Endodermal cell (in vitro differentiated cells): ENCODE measurements around the gene TMEM238L. TPM values are rescaled to one million over a fixed set of nuclear protein-coding genes. Genes with fewer than 3 reads are reported as not detected.
A peak's percentile ranks its signal among the peaks of the same experiment; 100 is the strongest.

ENCODE experiments used
- DNase-seq: peaks from one replicate; pipeline ENCODE4 v3.0.0-alpha.2; 2017
- H3K27ac ChIP-seq: 2 replicates; pipeline ENCODE4 v1.5.1; 2013; ENCODE audit warnings: mild to moderate bottlenecking, low read depth, low read length, moderate library complexity
- H3K27me3 ChIP-seq: 2 replicates; pipeline ENCODE4 v1.6.1; 2013; ENCODE audit warnings: mild to moderate bottlenecking, low read length, moderate library complexity; ENCODE audit not compliant: insufficient read depth, control insufficient read depth, poor library complexity, severe bottlenecking
- H3K36me3 ChIP-seq: 2 replicates; pipeline ENCODE4 v1.7.0; 2013; ENCODE audit warnings: mild to moderate bottlenecking, low read length, moderate library complexity; ENCODE audit not compliant: control insufficient read depth, insufficient read depth
- H3K4me1 ChIP-seq: one replicate; pipeline ENCODE4 v1.7.0; 2013; ENCODE audit warnings: low read length; ENCODE audit not compliant: control insufficient read depth, insufficient read depth
- H3K4me3 ChIP-seq: 2 replicates; pipeline ENCODE4 v1.5.1; 2013; ENCODE audit warnings: mild to moderate bottlenecking, low read length, moderate library complexity
- H3K9ac ChIP-seq: 2 replicates; pipeline ENCODE4 v1.6.1; 2013; ENCODE audit warnings: mild to moderate bottlenecking, low read length, moderate library complexity; ENCODE audit not compliant: poor library complexity, severe bottlenecking; ENCODE audit errors: extremely low read depth
- H3K9me3 ChIP-seq: 2 replicates; pipeline ENCODE4 v1.6.1; 2013; ENCODE audit warnings: mild to moderate bottlenecking, low read length, moderate library complexity; ENCODE audit not compliant: control insufficient read depth
- H3K27ac Mint-ChIP-seq: 2 replicates; pipeline ENCODE4 v1.8.0; 2020; ENCODE audit warnings: mixed read lengths
- H3K27me3 Mint-ChIP-seq: 2 replicates; pipeline ENCODE4 v1.8.0; 2021; ENCODE audit warnings: mild to moderate bottlenecking, mixed read lengths; ENCODE audit not compliant: insufficient read depth
- H3K36me3 Mint-ChIP-seq: 2 replicates; pipeline ENCODE4 v1.8.0; 2020; ENCODE audit warnings: low read depth, mixed read lengths
- H3K4me1 Mint-ChIP-seq: 2 replicates; pipeline ENCODE4 v1.8.0; 2020; ENCODE audit warnings: mixed read lengths
- H3K4me3 Mint-ChIP-seq: 2 replicates; pipeline ENCODE4 v1.8.0; 2020; ENCODE audit warnings: mild to moderate bottlenecking, moderate library complexity, mixed read lengths
- H3K9me3 Mint-ChIP-seq: 2 replicates; pipeline ENCODE4 v1.8.0; 2020; ENCODE audit warnings: mild to moderate bottlenecking, mixed read lengths
- CTCF ChIP-seq: fragments of 200-600 bp; sonication (generic); conservative IDR thresholded peaks from 2 replicates; pipeline ENCODE4 v1.5.0; 2021; ENCODE audit warnings: antibody characterized with exemption, mild to moderate bottlenecking
- WGBS, 2 experiments: methylation state at CpG; one replicate each; pipeline versions ENCODE4 v1.1.5 to v1.1.7; 2013; ENCODE audit warnings: missing lambda C conversion rate in 2 of 2, mixed read lengths in 1 of 2; ENCODE audit not compliant: insufficient coverage in 1 of 2, insufficient read length in 1 of 2; 5-methylcytosine and 5-hydroxymethylcytosine counted together
- total RNA-seq, 2 donors: library from RNA; stranded (reverse); fragmentation: NEBNext Ultra II Directional in 1 of 2; extraction: Animal tissue kit (Norgen Biotek cat#: 25700) in 1 of 2; gene quantifications; 2 replicates in 1 of 2; 3 replicates in 1 of 2; pipeline ENCODE4 v1.2.1, GENCODE V29; 2021

Gene TMEM238L
- total RNA-seq, 2 donors from 2014 or later = not detected

- H3K36me3 Mint-ChIP-seq = peaks cover 4% of the 10 kb centered on the region
- Histone ChIP-seq H3K4me1 (no peaks in the 10 kb centered on the region), H3K36me3 (no peaks in the 10 kb centered on the region), H3K27me3 (no peaks in the 10 kb centered on the region), H3K27ac (no peak overlapping the region), H3K9me3 (peaks cover 16% of the 10 kb centered on the region), H3K4me3 (no peak overlapping the region), H3K9ac (no peak overlapping the region)
- no peaks in the 10 kb centered on the region for H3K27me3 Mint-ChIP-seq
- no peak overlapping the region for H3K27ac Mint-ChIP-seq
- no peak overlapping the region for H3K4me3 Mint-ChIP-seq
- peaks cover 2% of the 10 kb centered on the region for H3K4me1 Mint-ChIP-seq
- no peak for TF ChIP-seq CTCF
- WGBS, 2 experiments = 81 to 83% methylated on average over 1 to 2 of the region's 2 CpGs
- DNase-seq = no peak
- peaks cover 14% of the 10 kb centered on the region for H3K9me3 Mint-ChIP-seq
Observed at GRCh38 chr17:10779609-10780008, 24.3 kb downstream of the TMEM238L start.

GRCh38 chr17:10777890-10778289 is 26.0 kb downstream of the TMEM238L start:
- WGBS, 2 experiments = 86 to 96% methylated on average over 5 to 6 of the region's 6 CpGs
- Histone ChIP-seq H3K4me3 (no peak overlapping the region), H3K4me1 (no peaks in the 10 kb centered on the region), H3K27me3 (no peaks in the 10 kb centered on the region), H3K9me3 (peaks cover 16% of the 10 kb centered on the region), H3K36me3 (no peaks in the 10 kb centered on the region), H3K27ac (no peak overlapping the region), H3K9ac (no peak overlapping the region)
- peaks cover 4% of the 10 kb centered on the region for H3K36me3 Mint-ChIP-seq
- peaks cover 14% of the 10 kb centered on the region for H3K9me3 Mint-ChIP-seq
- H3K4me3 Mint-ChIP-seq = no peak overlapping the region
- peaks cover 4% of the 10 kb centered on the region for H3K27me3 Mint-ChIP-seq
- peaks cover 8% of the 10 kb centered on the region for H3K4me1 Mint-ChIP-seq
- no peak overlapping the region for H3K27ac Mint-ChIP-seq
- no peak for TF ChIP-seq CTCF
- no peak for DNase-seq

- no peak overlapping the region for H3K27ac Mint-ChIP-seq
- peak; percentile 29 for DNase-seq
- 96 to 98% methylated on average over 7 to 11 of the region's 11 CpGs for WGBS, 2 experiments
- peaks cover 4% of the 10 kb centered on the region for H3K27me3 Mint-ChIP-seq
- Histone ChIP-seq H3K4me1 (no peaks in the 10 kb centered on the region), H3K36me3 (no peaks in the 10 kb centered on the region), H3K9ac (no peak overlapping the region), H3K9me3 (peaks cover 18% of the 10 kb centered on the region), H3K4me3 (no peak overlapping the region), H3K27me3 (no peaks in the 10 kb centered on the region), H3K27ac (no peak overlapping the region)
- H3K9me3 Mint-ChIP-seq = peaks cover 14% of the 10 kb centered on the region
- H3K4me1 Mint-ChIP-seq = peaks cover 9% of the 10 kb centered on the region
- no peak overlapping the region for H3K4me3 Mint-ChIP-seq
- peaks cover 4% of the 10 kb centered on the region for H3K36me3 Mint-ChIP-seq
- no peak for TF ChIP-seq CTCF
Observed at GRCh38 chr17:10777131-10777807, 26.6 kb downstream of the TMEM238L start.
